Ecto neural progenitor cell (in vitro differentiated cells): Measurements from ENCODE around the gene CTTN.

Experiments used
- DNase-seq: peaks from one replicate; pipeline ENCODE4 v3.0.0-alpha.2; 2018; ENCODE audit warnings: low spot score

CTTN gene

GRCh38 chr11:70428701-70429427, 30.5 kb downstream of the CTTN start:
- DNase-seq: no peak

- DNase-seq: no peak
These were observed 31.0 kb downstream of the CTTN start for GRCh38 chr11:70429428-70429705.

DNA sequence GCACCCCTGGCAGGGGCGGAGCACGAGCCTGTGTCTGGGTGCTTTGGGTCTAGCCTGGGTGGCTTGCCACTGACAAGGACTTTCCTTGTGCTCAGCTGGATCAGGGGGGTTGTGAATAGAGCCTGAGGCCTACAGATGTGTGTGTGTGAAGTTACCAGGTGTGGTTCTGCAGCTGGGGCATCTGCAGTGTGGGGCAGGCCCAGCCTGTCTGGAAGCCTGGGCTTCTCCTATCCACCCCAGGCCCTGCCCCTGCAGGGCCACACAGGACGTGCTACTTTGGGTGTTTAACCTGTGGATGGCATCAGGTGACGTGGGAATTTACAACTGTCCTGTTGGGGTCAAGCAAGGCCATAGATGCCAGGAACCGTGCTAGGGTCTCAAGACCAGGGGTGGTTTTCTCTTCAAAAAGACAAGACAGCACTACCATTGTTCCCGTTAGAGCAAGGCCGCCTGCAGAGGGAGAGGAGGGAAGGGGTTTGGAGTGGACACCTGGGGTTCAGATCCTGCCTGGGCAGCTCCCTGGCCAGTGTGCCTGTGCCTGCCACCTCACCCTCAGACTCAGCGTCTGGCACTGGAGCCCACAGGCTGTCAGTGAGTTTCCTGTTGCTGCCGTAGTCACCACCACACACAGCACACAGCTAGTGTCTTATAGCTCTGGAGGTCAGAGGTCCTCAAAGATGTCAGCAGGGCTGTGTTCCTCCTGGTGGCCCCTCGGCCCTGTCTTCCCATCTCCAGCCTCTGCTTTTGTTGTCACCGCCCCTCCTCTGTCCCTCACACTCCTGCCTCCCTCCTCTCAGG, 31.6 kb downstream of the CTTN start:
- no peak for DNase-seq

- no peak for DNase-seq
These were observed 32.6 kb downstream of the CTTN start for GRCh38 chr11:70430671-70431574.

- no peak for DNase-seq
These were observed 33.3 kb downstream of the CTTN start for GRCh38 chr11:70431611-70432010.

- no peak for DNase-seq
These were observed 33.7 kb downstream of the CTTN start for GRCh38 chr11:70432065-70432464.

GRCh38 chr11:70432580-70432979, 34.3 kb downstream of the CTTN start:
- no peak for DNase-seq

DNA sequence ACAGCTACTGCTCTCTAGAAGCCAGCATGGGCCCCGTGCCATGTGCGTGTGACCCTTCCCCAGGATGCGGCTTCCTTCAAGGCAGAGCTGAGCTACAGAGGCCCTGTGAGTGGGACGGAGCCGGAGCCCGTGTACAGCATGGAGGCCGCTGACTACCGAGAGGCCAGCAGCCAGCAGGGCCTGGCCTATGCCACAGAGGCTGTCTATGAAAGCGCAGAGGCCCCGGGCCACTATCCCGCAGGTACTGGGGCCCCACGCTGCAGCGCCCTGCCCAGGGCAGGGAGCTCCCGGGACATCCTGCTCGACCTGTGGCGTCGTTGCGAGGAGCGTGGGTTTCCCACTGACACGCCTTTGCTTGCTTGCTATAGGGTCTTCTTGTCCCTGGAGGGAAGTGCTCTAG, 34.7 kb downstream of the CTTN start:
- DNase-seq: no peak

GRCh38 chr11:70433526-70433925, 35.2 kb downstream of the CTTN start:
- DNase-seq: no peak

DNA sequence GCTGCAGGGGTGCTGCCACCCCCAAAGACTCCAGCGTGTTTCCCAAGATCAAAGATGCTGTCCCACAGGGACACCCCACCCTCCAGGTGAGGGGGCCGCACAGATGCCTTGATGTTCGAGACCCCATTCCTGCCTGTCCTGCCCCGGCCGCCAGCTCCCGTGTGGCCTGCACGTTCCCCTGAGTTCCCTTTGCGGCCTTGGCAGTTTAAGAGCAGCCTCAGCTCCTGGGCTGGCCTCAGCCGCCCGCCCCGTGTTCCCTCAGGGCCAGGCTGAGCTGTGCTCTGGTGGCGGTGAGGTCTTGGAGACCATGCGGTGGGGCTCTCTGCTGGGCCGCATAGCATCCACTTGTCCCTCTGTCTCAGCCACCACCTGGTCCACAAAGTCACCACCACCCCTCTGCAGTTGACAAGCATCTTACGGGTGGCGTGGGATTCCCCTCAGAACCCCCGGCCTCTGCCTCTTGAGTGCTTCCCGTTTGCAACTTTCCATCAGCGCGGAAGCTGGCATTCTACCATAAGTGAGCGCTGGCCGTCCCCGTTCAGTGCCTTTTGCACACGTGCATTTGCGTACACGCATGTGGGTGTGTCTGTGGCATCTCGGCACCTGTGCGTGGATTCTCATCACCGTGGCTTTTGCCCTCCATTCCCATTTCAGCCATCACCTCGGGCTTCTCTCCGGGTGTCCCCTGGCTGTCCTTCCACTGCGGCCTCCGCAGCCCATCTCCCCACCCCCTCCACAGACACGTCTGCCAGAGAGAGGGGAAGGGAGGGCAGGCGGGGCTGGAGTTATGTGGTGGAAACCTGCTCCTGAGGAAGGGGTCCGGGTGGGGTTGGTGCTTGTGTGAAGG, 35.9 kb downstream of the CTTN start:
- DNase-seq: no peak

DNA sequence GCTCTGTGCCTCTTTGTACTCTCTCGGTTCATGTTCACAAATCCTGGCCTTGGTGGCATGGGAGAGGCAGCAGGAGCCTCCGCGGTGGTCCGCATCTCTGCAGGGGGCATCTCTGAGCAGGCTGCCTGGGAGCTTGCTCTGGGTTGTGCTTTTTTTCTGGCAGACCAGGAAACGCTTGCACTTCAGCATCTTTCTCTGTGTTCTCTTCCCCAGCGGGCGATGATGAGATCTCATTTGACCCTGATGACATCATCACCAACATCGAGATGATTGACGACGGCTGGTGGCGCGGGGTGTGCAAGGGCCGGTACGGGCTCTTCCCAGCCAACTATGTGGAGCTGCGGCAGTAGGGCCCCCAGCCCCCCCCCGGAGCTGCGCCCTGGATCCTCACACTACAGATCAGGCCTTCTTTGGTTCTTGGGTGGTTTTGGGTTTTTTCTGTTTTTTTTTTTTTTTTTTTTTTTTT, 36.5 kb downstream of the CTTN start:
- no peak for DNase-seq

DNA sequence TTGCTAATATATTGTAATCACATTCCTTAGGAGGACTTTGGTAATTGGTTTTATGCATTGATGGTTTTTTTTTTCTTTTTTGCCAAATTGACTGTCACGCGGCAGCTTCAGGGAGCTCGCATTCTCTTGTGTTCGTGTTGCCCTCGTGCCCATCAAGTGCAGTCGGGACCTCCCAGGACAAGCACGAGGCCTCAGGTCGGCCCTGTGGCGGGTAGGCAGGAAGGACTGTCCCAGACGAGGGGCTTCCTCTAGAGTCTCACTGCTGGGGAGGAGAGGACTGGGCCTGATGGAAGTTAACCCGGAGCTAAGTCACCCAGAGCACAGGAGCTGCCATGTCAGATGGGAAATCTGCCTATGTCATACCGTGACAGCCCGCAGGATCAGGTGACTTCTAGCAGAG, 37.0 kb downstream of the CTTN start:
- no peak for DNase-seq

- DNase-seq: no peak
These were observed 37.6 kb downstream of the CTTN start for GRCh38 chr11:70435765-70436500.

- DNase-seq: no peak
These were observed 38.2 kb downstream of the CTTN start for GRCh38 chr11:70436501-70436860.

DNA sequence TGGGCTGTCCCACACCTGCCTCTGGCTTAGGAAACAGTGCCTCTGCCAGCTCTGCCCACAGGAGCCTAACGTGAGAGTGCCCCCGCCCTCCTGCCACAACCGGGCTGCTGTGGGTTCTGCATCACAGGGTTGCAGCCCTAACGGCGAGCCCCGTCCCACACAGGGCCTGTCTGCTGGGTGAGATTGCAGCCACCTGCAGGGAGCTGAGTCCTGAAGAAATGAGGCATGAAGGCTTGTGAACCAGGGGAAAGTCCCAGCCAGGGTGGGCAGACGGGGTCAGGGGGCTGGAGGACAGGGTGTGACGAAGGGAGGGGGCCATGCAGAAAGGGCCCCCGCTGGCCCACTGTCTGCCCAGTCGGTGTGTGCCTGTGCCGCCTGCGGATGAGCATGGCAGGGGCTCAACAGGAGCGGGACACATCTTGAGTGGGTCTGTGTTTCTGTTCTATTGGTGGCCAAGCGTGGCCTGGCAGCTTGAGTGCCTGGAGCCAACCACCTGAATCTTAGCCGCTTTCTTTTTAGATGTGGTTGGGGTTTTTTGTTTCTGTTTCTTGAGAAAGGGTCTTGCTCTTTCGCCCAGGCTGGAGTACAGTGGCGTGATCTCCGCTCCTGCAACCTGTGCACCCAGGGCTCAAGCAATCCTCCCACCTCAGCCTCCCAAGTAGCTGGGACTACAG, 38.9 kb downstream of the CTTN start:
- no peak for DNase-seq

- no peak for DNase-seq
These were observed 41.9 kb downstream of the CTTN start for GRCh38 chr11:70440206-70440605.

GRCh38 chr11:70443773-70444030, 45.4 kb downstream of the CTTN start:
- DNase-seq: no peak

DNA sequence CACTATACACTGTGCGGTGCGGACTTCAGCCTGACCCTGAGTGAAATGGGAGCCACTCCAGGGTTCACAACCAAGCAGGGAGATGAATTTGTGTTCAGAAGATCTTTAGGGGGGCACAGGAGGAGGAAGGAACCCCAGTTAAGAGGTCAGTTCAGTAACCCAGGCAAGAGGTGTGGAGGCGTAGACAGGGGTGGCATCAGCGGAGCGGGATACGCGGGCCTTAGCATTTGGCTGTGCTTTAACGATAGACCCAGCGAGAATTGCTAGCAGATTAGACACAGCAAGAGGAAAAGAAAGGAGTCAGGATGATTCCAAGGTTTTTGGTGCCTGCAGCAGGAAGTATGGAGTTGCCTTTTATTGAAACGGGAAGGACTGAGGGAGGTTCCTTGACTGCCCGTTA, 46.8 kb downstream of the CTTN start:
- DNase-seq: no peak

DNA sequence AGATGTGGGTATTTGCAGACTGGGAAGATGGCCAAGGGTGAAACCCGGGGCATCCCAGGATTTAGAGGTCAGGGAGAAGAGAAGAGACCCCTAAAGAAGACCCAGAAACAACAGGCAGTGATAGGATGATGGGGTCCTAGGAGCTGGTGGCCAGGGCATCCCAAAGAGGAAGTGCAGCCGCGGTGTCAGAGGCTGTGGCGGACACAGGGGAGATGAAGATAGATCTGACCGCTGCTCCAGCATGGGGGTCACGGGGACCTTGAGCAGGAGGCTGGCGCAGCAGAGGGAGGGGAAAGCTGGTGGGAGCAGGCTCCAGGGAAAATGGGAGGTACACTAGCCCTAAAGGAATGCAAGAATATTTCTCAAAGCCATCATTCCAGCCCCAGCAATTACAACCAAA, 47.3 kb downstream of the CTTN start:
- DNase-seq: no peak

DNA sequence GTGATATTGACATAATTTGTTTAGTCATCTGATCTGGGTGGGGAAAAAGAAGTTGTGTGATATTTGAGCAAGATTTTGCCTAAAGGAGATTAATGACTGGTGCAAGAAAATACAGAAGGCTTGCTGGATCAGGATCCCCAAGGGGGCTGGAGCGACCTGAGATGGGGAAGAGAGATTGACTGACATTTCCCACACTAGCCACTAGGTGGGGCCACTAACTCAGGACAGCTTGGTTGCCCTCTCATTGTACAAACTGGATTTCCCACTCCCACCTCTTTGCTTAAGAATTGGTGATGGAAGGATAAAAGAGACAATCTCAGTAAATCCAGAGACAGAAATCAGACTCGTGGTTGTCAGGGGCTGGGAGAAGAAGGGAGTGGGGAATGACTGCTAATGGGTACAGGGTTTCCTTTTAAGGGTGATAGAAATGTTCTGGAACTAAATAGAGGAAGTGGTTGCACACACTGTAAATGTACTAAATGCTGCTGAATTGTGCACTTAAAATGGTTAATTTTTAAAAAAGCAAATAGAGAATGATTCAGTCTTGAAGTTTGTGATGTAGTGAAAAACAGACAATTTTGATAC, 50.7 kb downstream of the CTTN start:
- no peak for DNase-seq
